Right hindlimb (tissue), 1 donor: ENCODE results near the gene RHOBTB3.

Source experiments
- DNase-seq: peaks from one replicate; pipeline ENCODE4 v3.0.0-alpha.2; 2018

The RHOBTB3 gene

DNA sequence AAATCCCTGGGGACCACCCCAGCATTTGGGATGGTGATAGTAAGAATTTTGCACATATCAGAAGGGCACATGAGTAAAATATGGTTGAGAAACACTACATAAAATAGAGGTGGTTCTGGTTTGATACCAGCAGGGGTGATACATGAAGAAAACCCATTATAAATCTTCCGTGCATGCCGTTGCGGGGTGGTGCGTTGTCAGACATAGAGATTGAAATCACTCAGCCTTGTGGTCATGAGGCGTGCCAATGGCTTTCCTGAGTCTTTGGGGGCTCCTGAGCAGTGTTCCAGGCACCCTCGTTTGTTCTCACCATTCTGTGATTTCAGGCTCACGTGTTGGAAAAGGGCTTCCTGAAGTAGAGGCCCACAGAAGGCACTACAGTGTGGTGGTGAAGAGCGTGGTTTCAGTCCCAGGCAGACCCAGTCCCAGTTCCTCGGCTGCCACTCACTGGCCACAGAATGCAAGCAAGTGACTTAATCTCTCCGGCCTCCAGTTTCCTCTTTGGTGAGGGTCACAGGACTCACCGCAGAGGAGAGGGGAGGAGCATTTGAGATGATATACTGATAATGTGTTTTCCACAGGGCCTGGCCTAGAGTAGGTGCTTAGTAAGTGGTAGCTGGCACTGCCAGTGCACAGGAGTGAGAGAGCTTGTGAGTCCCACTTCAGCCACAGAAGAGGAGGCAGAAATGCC is 111.9 kb downstream of the RHOBTB3 start:
- peak; percentile 59 for DNase-seq

DNA sequence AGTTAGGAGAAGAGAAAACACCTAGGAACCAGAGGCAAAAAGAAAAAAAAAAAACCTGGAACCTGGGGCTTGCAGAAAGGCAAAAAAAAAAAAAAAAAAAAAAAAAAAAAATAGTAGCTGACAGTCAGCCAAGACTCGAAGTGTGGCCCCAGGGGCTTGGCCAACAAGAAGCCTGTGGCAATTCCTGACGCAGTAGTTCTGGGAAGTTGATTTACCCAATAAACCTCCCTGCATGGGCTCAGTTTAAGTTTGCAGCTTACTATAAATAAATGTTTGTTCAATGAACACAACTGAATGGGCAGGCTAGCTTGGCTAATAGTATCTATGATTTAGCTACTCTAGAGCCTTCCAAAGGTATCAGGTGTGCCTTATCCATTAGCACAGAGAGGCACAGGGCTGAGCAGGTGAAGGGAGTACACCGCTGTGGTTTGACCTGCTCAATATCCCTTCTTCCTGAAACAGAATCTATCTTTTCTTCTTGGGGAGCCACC is 112.6 kb downstream of the RHOBTB3 start:
- no peak for DNase-seq

DNA sequence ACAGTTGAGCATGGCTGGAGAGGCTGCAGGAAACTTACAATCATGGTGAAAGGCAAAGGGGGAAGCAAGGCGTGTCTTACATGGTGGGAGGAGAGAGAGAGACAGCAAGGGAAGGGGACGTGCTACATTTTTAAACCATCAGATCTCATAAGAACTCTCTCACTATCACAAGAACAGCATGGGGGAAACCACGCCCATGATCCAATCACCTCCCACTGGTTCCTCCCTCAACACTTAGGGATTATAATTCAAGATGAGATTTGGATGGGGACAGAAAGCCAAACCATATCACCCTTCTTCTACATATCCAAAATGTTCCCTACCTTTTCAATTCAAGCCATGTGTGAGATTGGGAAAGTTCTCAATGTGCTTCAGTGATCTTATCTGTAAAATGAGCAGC is 114.3 kb downstream of the RHOBTB3 start:
- DNase-seq, result no peak
